GM23338 (cell line): ENCODE measurements around the gene PCK2. TPM values are rescaled to one million over a fixed set of nuclear protein-coding genes. Genes with fewer than 3 reads are reported as not detected.

ENCODE experiments used
- ATAC-seq: fragments of 200-7000 bp; cut with Tn5 transposase; 3 replicates; pipeline ENCODE4 v1.9.1; 2020
- DNase-seq: peaks from one replicate; pipeline ENCODE4 v3.0.0-alpha.2; 2015; ENCODE audit warnings: low spot score
- H2AFZ ChIP-seq: fragments of 200-600 bp; sonication (generic); 2 replicates; pipeline ENCODE4 v1.8.0; 2016; ENCODE audit warnings: antibody characterized with exemption, mild to moderate bottlenecking, moderate library complexity
- H3F3A ChIP-seq: fragments of 200-600 bp; sonication (generic); replicated peaks from 2 replicates; pipeline ENCODE4 v1.8.0; 2017; ENCODE audit warnings: antibody characterized with exemption, mixed run types, low read depth
- H3K27ac ChIP-seq: fragments of 200-600 bp; sonication (generic); 2 replicates; pipeline ENCODE4 v1.6.1; 2016; ENCODE audit warnings: low read depth
- H3K27me3 ChIP-seq: fragments of 200-600 bp; sonication (generic); 2 replicates; pipeline ENCODE4 v1.8.0; 2016; ENCODE audit warnings: mild to moderate bottlenecking, mixed run types, moderate library complexity; ENCODE audit not compliant: insufficient read depth
- H3K36me3 ChIP-seq: fragments of 200-600 bp; sonication (generic); 2 replicates; pipeline ENCODE4 v1.8.0; 2016; ENCODE audit warnings: mild to moderate bottlenecking; ENCODE audit not compliant: insufficient read depth
- H3K4me1 ChIP-seq: fragments of 200-600 bp; sonication (generic); 2 replicates; pipeline ENCODE4 v1.8.0; 2016; ENCODE audit warnings: mild to moderate bottlenecking, moderate library complexity; ENCODE audit not compliant: insufficient read depth
- H3K4me2 ChIP-seq: fragments of 200-600 bp; sonication (generic); 2 replicates; pipeline ENCODE4 v1.7.1; 2017; ENCODE audit warnings: mixed run types
- H3K4me3 ChIP-seq: fragments of 200-600 bp; sonication (generic); 2 replicates; pipeline ENCODE4 v1.6.1; 2016; ENCODE audit warnings: mixed run types
- H3K79me2 ChIP-seq: fragments of 200-600 bp; sonication (generic); replicated peaks from 2 replicates; pipeline ENCODE4 v1.8.0; 2017; ENCODE audit warnings: mild to moderate bottlenecking; ENCODE audit not compliant: insufficient read depth
- H3K9me2 ChIP-seq: fragments of 200-600 bp; sonication (generic); 2 replicates; pipeline ENCODE4 v1.8.0; 2017; ENCODE audit not compliant: insufficient read depth
- H4K20me1 ChIP-seq: fragments of 200-600 bp; sonication (generic); replicated peaks from 2 replicates; pipeline ENCODE4 v1.8.0; 2017; ENCODE audit warnings: mild to moderate bottlenecking; ENCODE audit not compliant: insufficient read depth
- H3K27ac Mint-ChIP-seq: 2 replicates; pipeline ENCODE4 v1.8.0; 2020; ENCODE audit warnings: inconsistent platforms, mild to moderate bottlenecking, moderate library complexity, mixed read lengths
- H3K27me3 Mint-ChIP-seq: 3 replicates; pipeline ENCODE4 v1.8.0; 2022; ENCODE audit warnings: low read depth, mild to moderate bottlenecking, moderate library complexity, mixed read lengths, inconsistent platforms; ENCODE audit not compliant: insufficient read depth, poor library complexity
- H3K36me3 Mint-ChIP-seq: 3 replicates; pipeline ENCODE4 v1.8.0; 2021; ENCODE audit warnings: low read depth, mild to moderate bottlenecking, inconsistent platforms, moderate library complexity, mixed read lengths
- H3K4me1 Mint-ChIP-seq: 3 replicates; pipeline ENCODE4 v1.8.0; 2020; ENCODE audit warnings: mild to moderate bottlenecking, inconsistent platforms, mixed read lengths
- H3K4me3 Mint-ChIP-seq: 3 replicates; pipeline ENCODE4 v1.8.0; 2021; ENCODE audit warnings: moderate library complexity, mild to moderate bottlenecking, inconsistent platforms, mixed read lengths
- H3K9me3 Mint-ChIP-seq: 3 replicates; pipeline ENCODE4 v1.8.0; 2020; ENCODE audit warnings: moderate library complexity, mild to moderate bottlenecking, inconsistent platforms, mixed read lengths
- ETS1 ChIP-seq: IDR thresholded peaks from 2 replicates; pipeline ENCODE4 v1.6.1; 2016; ENCODE audit warnings: antibody characterized with exemption
- EZH2 ChIP-seq: fragments of 200-600 bp; sonication (generic); IDR thresholded peaks from one replicate; pipeline ENCODE4 v1.8.0; 2017; ENCODE audit warnings: antibody characterized with exemption, mild to moderate bottlenecking, low read depth; ENCODE audit not compliant: unreplicated experiment
- EZH2phosphoT487 ChIP-seq: fragments of 200-600 bp; sonication (generic); IDR thresholded peaks from one replicate; pipeline ENCODE4 v1.8.1; 2018; ENCODE audit warnings: antibody characterized with exemption; ENCODE audit not compliant: unreplicated experiment
- JUNB ChIP-seq: IDR thresholded peaks from one replicate; pipeline ENCODE4 v1.6.1; 2016; ENCODE audit warnings: antibody characterized with exemption; ENCODE audit not compliant: unreplicated experiment
- NANOG ChIP-seq: IDR thresholded peaks from 2 replicates; pipeline ENCODE4 v1.6.1; 2016; ENCODE audit warnings: antibody characterized with exemption, borderline replicate concordance
- POLR2AphosphoS5 ChIP-seq: IDR thresholded peaks from 2 replicates; pipeline ENCODE4 v1.6.1; 2016; ENCODE audit warnings: antibody characterized with exemption, low read depth
- STAT1 ChIP-seq: IDR thresholded peaks from one replicate; pipeline ENCODE4 v1.6.1; 2016; ENCODE audit warnings: antibody characterized with exemption; ENCODE audit not compliant: unreplicated experiment
- ZNF114 ChIP-seq: fragments of 250-450 bp; sonication (Bioruptor Pico); IDR thresholded peaks from 2 replicates; pipeline ENCODE4 v1.5.0; 2020; ENCODE audit warnings: mild to moderate bottlenecking, moderate library complexity
- ZNF331 ChIP-seq: fragments of 250-450 bp; sonication (Bioruptor Pico); IDR thresholded peaks from 2 replicates; pipeline ENCODE4 v1.5.0; 2020; ENCODE audit warnings: low read depth, mild to moderate bottlenecking, moderate library complexity
- ZNF462 ChIP-seq: fragments of 250-450 bp; sonication (Bioruptor Pico); IDR thresholded peaks from 2 replicates; pipeline ENCODE4 v1.5.0; 2020; ENCODE audit warnings: mild to moderate bottlenecking, moderate library complexity
- polyA plus RNA-seq: library from polyadenylated mRNA; unstranded; fragments of >200 nt; fragmentation: Nextera tagmentation; extraction: Ambion mirVana; gene quantifications from 2 replicates; pipeline ENCODE4 v1.2.1, GENCODE V29; 2016
- total RNA-seq: library from RNA; depleted of rRNA; stranded (reverse); fragments of >200 nt; shearing (Covaris generic); gene quantifications from 2 replicates; pipeline ENCODE4 v1.2.3, GENCODE V29; 2014
- TF ChIP-seq, protein P1 (sequence below): IDR thresholded peaks from one replicate; pipeline ENCODE4 v1.6.1; 2018; ENCODE audit warnings: antibody characterized with exemption; ENCODE audit not compliant: unreplicated experiment

Gene PCK2
- total and polyA plus RNA-seq, 2 experiments from 2014 or later = 53.5 to 103 TPM

- H3K27ac ChIP-seq = no peak overlapping the region
- no peak overlapping the region for H3K4me3 Mint-ChIP-seq
- H3K9me2 ChIP-seq = no peaks in the 10 kb centered on the region
- H3K79me2 ChIP-seq = no peaks in the 10 kb centered on the region
- no peak overlapping the region for H2AFZ ChIP-seq
- H3K27me3 ChIP-seq = no peaks in the 10 kb centered on the region
- no peak overlapping the region for H3K4me3 ChIP-seq
- no peak for DNase-seq
- no peaks in the 10 kb centered on the region for H3K4me1 Mint-ChIP-seq
- no peaks in the 10 kb centered on the region for H3K4me1 ChIP-seq
- no peak for ATAC-seq
- H3K9me3 Mint-ChIP-seq = no peaks in the 10 kb centered on the region
- no peaks in the 10 kb centered on the region for H3K27me3 Mint-ChIP-seq
- H4K20me1 ChIP-seq = no peaks in the 10 kb centered on the region; the same call in 1 of the 2 replicates
- H3K36me3 Mint-ChIP-seq = peaks cover 49% of the 10 kb centered on the region
- peaks cover 18% of the 10 kb centered on the region; the same call in 1 of the 2 replicates for H3K36me3 ChIP-seq
- no peak overlapping the region for H3K27ac Mint-ChIP-seq
- TF ChIP-seq, protein P1, sequence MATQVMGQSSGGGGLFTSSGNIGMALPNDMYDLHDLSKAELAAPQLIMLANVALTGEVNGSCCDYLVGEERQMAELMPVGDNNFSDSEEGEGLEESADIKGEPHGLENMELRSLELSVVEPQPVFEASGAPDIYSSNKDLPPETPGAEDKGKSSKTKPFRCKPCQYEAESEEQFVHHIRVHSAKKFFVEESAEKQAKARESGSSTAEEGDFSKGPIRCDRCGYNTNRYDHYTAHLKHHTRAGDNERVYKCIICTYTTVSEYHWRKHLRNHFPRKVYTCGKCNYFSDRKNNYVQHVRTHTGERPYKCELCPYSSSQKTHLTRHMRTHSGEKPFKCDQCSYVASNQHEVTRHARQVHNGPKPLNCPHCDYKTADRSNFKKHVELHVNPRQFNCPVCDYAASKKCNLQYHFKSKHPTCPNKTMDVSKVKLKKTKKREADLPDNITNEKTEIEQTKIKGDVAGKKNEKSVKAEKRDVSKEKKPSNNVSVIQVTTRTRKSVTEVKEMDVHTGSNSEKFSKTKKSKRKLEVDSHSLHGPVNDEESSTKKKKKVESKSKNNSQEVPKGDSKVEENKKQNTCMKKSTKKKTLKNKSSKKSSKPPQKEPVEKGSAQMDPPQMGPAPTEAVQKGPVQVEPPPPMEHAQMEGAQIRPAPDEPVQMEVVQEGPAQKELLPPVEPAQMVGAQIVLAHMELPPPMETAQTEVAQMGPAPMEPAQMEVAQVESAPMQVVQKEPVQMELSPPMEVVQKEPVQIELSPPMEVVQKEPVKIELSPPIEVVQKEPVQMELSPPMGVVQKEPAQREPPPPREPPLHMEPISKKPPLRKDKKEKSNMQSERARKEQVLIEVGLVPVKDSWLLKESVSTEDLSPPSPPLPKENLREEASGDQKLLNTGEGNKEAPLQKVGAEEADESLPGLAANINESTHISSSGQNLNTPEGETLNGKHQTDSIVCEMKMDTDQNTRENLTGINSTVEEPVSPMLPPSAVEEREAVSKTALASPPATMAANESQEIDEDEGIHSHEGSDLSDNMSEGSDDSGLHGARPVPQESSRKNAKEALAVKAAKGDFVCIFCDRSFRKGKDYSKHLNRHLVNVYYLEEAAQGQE = no peak
- no peak for TF ChIP-seq ZNF114 (CRISPR knock-in tag)
- no peak for TF ChIP-seq ETS1
- no peak for TF ChIP-seq EZH2
- no peak for TF ChIP-seq NANOG
- no peak for TF ChIP-seq JUNB
- no peak for TF ChIP-seq EZH2phosphoT487
- TF ChIP-seq POLR2AphosphoS5 = no peak
- TF ChIP-seq STAT1 = no peak
- TF ChIP-seq ZNF331 (CRISPR knock-in tag) = no peak
- no peak for TF ChIP-seq ZNF462 (CRISPR knock-in tag)
- H3K4me2 ChIP-seq = no peak overlapping the region
- no peaks in the 10 kb centered on the region for H3F3A ChIP-seq
Measured at GRCh38 chr14:24122898-24123297, 28.8 kb downstream of the PCK2 start.
